B cell (primary cell): ENCODE data around the gene OS9.

Source experiments
- EZH2 ChIP-seq: IDR thresholded peaks from 2 replicates; pipeline ENCODE4 v1.6.1; 2012; ENCODE audit warnings: borderline replicate concordance, low read depth, mild to moderate bottlenecking, moderate library complexity, low read length; ENCODE audit not compliant: insufficient read depth, poor library complexity, severe bottlenecking
- TF ChIP-seq, protein P1 (sequence below): fragments of 200-600 bp; IDR thresholded peaks from one replicate; pipeline ENCODE4 v1.8.0; 2022; ENCODE audit warnings: antibody characterized with exemption, mild to moderate bottlenecking

DNA sequence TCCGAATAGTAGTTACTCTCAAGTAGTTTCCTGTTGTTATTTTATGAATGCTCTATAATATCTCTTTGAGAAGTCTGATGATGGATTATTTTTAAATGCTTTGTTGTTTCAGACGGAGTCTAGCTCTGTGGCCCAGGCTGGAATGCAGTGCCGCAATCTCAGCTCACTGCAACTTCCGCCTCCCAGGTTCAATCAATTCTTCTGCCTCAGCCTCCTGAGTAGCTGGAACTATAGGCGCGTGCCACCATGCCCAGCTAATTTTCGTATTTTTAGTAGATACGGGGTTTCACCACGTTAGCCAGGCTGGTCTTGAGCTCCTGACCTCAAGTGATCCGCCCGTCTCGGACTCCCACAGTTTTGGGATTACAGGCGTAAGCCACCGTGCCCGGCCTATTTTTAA lies 1.4 kb upstream of the OS9 start:
- TF ChIP-seq, protein P1, sequence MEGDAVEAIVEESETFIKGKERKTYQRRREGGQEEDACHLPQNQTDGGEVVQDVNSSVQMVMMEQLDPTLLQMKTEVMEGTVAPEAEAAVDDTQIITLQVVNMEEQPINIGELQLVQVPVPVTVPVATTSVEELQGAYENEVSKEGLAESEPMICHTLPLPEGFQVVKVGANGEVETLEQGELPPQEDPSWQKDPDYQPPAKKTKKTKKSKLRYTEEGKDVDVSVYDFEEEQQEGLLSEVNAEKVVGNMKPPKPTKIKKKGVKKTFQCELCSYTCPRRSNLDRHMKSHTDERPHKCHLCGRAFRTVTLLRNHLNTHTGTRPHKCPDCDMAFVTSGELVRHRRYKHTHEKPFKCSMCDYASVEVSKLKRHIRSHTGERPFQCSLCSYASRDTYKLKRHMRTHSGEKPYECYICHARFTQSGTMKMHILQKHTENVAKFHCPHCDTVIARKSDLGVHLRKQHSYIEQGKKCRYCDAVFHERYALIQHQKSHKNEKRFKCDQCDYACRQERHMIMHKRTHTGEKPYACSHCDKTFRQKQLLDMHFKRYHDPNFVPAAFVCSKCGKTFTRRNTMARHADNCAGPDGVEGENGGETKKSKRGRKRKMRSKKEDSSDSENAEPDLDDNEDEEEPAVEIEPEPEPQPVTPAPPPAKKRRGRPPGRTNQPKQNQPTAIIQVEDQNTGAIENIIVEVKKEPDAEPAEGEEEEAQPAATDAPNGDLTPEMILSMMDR: no peak
- TF ChIP-seq EZH2: no peak
